Activated CD4-positive, CD25-positive, alpha-beta regulatory T cell treated with anti-CD3 and anti-CD28 coated beads, Interleukin-2, amount 50 U/mL, for 24 hours (primary cell): Measurements from ENCODE around the gene KCNMB3.
A peak's percentile ranks its signal among the peaks of the same experiment; 100 is the strongest.
"Not testable (repeated sequence)": the region's sequence is repeated elsewhere in the genome, so short reads cannot be mapped to it uniquely, and the experiment has no call there.

Experiments used
- ATAC-seq, 2 donors: fragments of 150-1000 bp; cut with Tn5 transposase; one replicate each; pipeline ENCODE4 v1.10.0; 2021; ENCODE audit warnings: mild to moderate bottlenecking in 1 of 2, moderate library complexity in 1 of 2

KCNMB3 gene

GRCh38 chr3:179263134-179263533 is 12.2 kb upstream of the KCNMB3 start:
- ATAC-seq: no peak

GRCh38 chr3:179260949-179261765 is 10.2 kb upstream of the KCNMB3 start:
- ATAC-seq: peak; percentile 89 to 93

GRCh38 chr3:179259959-179260756 is 9.2 kb upstream of the KCNMB3 start:
- peak in 1 of 2 donors; percentile 9 for ATAC-seq

- no peak for ATAC-seq
These were observed 7.9 kb upstream of the KCNMB3 start for GRCh38 chr3:179258820-179259219.

GRCh38 chr3:179257742-179258141 is 6.8 kb upstream of the KCNMB3 start:
- ATAC-seq: not testable (repeated sequence)

GRCh38 chr3:179256813-179257212 is 5.9 kb upstream of the KCNMB3 start:
- no peak for ATAC-seq

GRCh38 chr3:179247289-179248015 is 3.5 kb downstream of the KCNMB3 start:
- no peak for ATAC-seq

- no peak for ATAC-seq
These were observed 6.0 kb downstream of the KCNMB3 start for GRCh38 chr3:179244878-179245277.

GRCh38 chr3:179242859-179243258 is 8.1 kb downstream of the KCNMB3 start:
- ATAC-seq: not testable (repeated sequence)

GRCh38 chr3:179240299-179240698 is 10.6 kb downstream of the KCNMB3 start:
- not testable (repeated sequence) for ATAC-seq

- peak; percentile 51 to 59 for ATAC-seq
These were observed 14.1 kb downstream of the KCNMB3 start for GRCh38 chr3:179236669-179237301.

- ATAC-seq: no peak
These were observed 16.7 kb downstream of the KCNMB3 start for GRCh38 chr3:179234199-179234598.

GRCh38 chr3:179233043-179233442 is 17.9 kb downstream of the KCNMB3 start:
- no peak for ATAC-seq

GRCh38 chr3:179229177-179229576 is 21.7 kb downstream of the KCNMB3 start:
- ATAC-seq: no peak

GRCh38 chr3:179227349-179227748 is 23.6 kb downstream of the KCNMB3 start:
- peak in 1 of 2 donors; percentile 30 for ATAC-seq

GRCh38 chr3:179224584-179224983 is 26.3 kb downstream of the KCNMB3 start:
- no peak for ATAC-seq

- no peak for ATAC-seq
These were observed 27.4 kb downstream of the KCNMB3 start for GRCh38 chr3:179223548-179223947.

GRCh38 chr3:179218213-179218612 is 32.7 kb downstream of the KCNMB3 start:
- not testable (repeated sequence) for ATAC-seq

GRCh38 chr3:179215550-179215949 is 35.4 kb downstream of the KCNMB3 start:
- ATAC-seq: not testable (repeated sequence)

- peak in 1 of 2 donors; percentile 37 for ATAC-seq
These were observed 50.1 kb downstream of the KCNMB3 start for GRCh38 chr3:179200790-179201189.

GRCh38 chr3:179196700-179197099 is 54.2 kb downstream of the KCNMB3 start:
- no peak for ATAC-seq

GRCh38 chr3:179196098-179196497 is 54.8 kb downstream of the KCNMB3 start:
- ATAC-seq: peak; percentile 67 to 84

GRCh38 chr3:179194931-179195330 is 56.0 kb downstream of the KCNMB3 start:
- no peak for ATAC-seq
